Fibroblast of pulmonary artery (primary cell): ENCODE data around the gene KHDC1.

Experiments used
- DNase-seq: peaks from one replicate; pipeline ENCODE4 v3.0.0-alpha.2; 2010; ENCODE audit warnings: low read depth
- H3K4me3 ChIP-seq: replicated peaks from 2 replicates; pipeline ENCODE4 v1.5.1; 2011; ENCODE audit warnings: low read depth, mild to moderate bottlenecking, control low read depth, low read length, moderate library complexity
- CTCF ChIP-seq: IDR thresholded peaks from 2 replicates; pipeline ENCODE4 v1.5.1; 2011; ENCODE audit warnings: mild to moderate bottlenecking, control low read depth, low read length, inconsistent platforms; ENCODE audit errors: missing control alignments

Gene KHDC1

GRCh38 chr6:73227606-73228255 lies 35.3 kb downstream of the KHDC1 start:
- TF ChIP-seq CTCF, result no peak
- H3K4me3 ChIP-seq, result no peak overlapping the region
- no peak for DNase-seq

GRCh38 chr6:73225396-73225795 lies 37.6 kb downstream of the KHDC1 start, which contains the start of gene KHDC1L:
Gene KHDC1L, minus strand, starts transcription at chr6:73225496. Its CDS starts 88 bp downstream, at chr6:73225408.
- TF ChIP-seq CTCF, result no peak
- no peak for DNase-seq
- H3K4me3 ChIP-seq, result no peak within 1 kb of the TSS

GRCh38 chr6:73216859-73217258 lies 46.1 kb downstream of the KHDC1 start:
- DNase-seq, result no peak
- no peak overlapping the region for H3K4me3 ChIP-seq
- TF ChIP-seq CTCF, result no peak

GRCh38 chr6:73209117-73209516 lies 53.9 kb downstream of the KHDC1 start:
- DNase-seq, result no peak
- no peak overlapping the region for H3K4me3 ChIP-seq
- TF ChIP-seq CTCF, result no peak

GRCh38 chr6:73207221-73207837 lies 55.7 kb downstream of the KHDC1 start:
- DNase-seq, result no peak
- H3K4me3 ChIP-seq, result no peak overlapping the region
- no peak for TF ChIP-seq CTCF

- H3K4me3 ChIP-seq, result no peak overlapping the region
- TF ChIP-seq CTCF, result no peak
- no peak for DNase-seq
These were observed 58.7 kb downstream of the KHDC1 start for GRCh38 chr6:73204252-73204651.

GRCh38 chr6:73203098-73203497 lies 59.9 kb downstream of the KHDC1 start:
- DNase-seq, result no peak
- H3K4me3 ChIP-seq, result no peak overlapping the region
- TF ChIP-seq CTCF, result no peak
